Sigmoid colon (tissue), 4 donors: ENCODE data around the gene ARSI.

Experiments used
- POLR2AphosphoS5 ChIP-seq, 4 donors: sonication (generic); formaldehyde crosslinking; IDR thresholded peaks; one replicate each; pipeline ENCODE4 v1.6.1; 2017; ENCODE audit warnings: antibody characterized with exemption in 4 of 4
- TF ChIP-seq, protein P1 (sequence below), 4 experiments: fragments of 450-650 bp in 3 of 4; fragments of 200-600 bp in 1 of 4; IDR thresholded peaks; one replicate each; pipeline ENCODE4 v1.5.1; 2016 to 2019; ENCODE audit warnings: antibody characterized with exemption in 4 of 4, mild to moderate bottlenecking in 3 of 4, moderate library complexity in 2 of 4

GRCh38 chr5:150343994-150344631 is 41.4 kb upstream of the ARSI start:
- no peak for TF ChIP-seq POLR2AphosphoS5 (IDR thresholded peaks at IDR 0.05)
- TF ChIP-seq, protein P1, sequence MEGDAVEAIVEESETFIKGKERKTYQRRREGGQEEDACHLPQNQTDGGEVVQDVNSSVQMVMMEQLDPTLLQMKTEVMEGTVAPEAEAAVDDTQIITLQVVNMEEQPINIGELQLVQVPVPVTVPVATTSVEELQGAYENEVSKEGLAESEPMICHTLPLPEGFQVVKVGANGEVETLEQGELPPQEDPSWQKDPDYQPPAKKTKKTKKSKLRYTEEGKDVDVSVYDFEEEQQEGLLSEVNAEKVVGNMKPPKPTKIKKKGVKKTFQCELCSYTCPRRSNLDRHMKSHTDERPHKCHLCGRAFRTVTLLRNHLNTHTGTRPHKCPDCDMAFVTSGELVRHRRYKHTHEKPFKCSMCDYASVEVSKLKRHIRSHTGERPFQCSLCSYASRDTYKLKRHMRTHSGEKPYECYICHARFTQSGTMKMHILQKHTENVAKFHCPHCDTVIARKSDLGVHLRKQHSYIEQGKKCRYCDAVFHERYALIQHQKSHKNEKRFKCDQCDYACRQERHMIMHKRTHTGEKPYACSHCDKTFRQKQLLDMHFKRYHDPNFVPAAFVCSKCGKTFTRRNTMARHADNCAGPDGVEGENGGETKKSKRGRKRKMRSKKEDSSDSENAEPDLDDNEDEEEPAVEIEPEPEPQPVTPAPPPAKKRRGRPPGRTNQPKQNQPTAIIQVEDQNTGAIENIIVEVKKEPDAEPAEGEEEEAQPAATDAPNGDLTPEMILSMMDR (IDR thresholded peaks at IDR 0.05) = no peak
